ENCODE measurements around the gene F2R. TPM values are rescaled to one million over a fixed set of nuclear protein-coding genes. Genes with fewer than 3 reads are reported as not detected.

The F2R gene
- total and polyA plus RNA-seq, 9 donors = 1.7 to 28.5 (median 4.9) TPM

- H3K9me3 ChIP-seq = no peaks in the 10 kb centered on the region
- H3K4me3 ChIP-seq = no peak overlapping the region
- no peak overlapping the region for H3K27ac ChIP-seq
- TF ChIP-seq CTCF (IDR thresholded peaks at IDR 0.05) (no peak), POLR2A (IDR thresholded peaks at IDR 0.05) (no peak), EP300 (IDR thresholded peaks at IDR 0.05) (no peak)
- WGBS, 3 donors = 95 to 97% (median 95%) methylated on average over 5 of the region's 5 CpGs
- no peaks in the 10 kb centered on the region for H3K4me1 ChIP-seq (ENCODE audit: insufficient read depth)
- intact Hi-C loops (cut with DNase I) = no loop called here
- no peaks in the 10 kb centered on the region for H3K36me3 ChIP-seq
- no peak for DNase-seq
- H3K27me3 ChIP-seq = no peaks in the 10 kb centered on the region
Observed at GRCh38 chr5:76729373-76730290, 13.7 kb downstream of the F2R start.

GRCh38 chr5:76732405-76733048, 16.6 kb downstream of the F2R start:
- Histone ChIP-seq H3K9me3 (no peaks in the 10 kb centered on the region), H3K4me3 (no peak overlapping the region), H3K36me3 (no peaks in the 10 kb centered on the region), H3K4me1 (ENCODE audit: insufficient read depth) (no peaks in the 10 kb centered on the region), H3K27ac (no peak overlapping the region), H3K27me3 (no peaks in the 10 kb centered on the region)
- 83 to 92% (median 87%) methylated on average over 15 of the region's 15 CpGs for WGBS, 3 donors
- intact Hi-C loops (cut with DNase I) = no loop called here
- TF ChIP-seq CTCF (IDR thresholded peaks at IDR 0.05) (no peak), POLR2A (IDR thresholded peaks at IDR 0.05) (no peak), EP300 (IDR thresholded peaks at IDR 0.05) (no peak)
- no peak for DNase-seq

DNA sequence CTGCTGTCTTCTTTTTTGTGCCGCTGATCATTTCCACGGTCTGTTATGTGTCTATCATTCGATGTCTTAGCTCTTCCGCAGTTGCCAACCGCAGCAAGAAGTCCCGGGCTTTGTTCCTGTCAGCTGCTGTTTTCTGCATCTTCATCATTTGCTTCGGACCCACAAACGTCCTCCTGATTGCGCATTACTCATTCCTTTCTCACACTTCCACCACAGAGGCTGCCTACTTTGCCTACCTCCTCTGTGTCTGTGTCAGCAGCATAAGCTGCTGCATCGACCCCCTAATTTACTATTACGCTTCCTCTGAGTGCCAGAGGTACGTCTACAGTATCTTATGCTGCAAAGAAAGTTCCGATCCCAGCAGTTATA, 17.1 kb downstream of the F2R start:
- DNase-seq = no peak
- intact Hi-C loops (cut with DNase I) = no loop called here
- H3K27me3 ChIP-seq = no peaks in the 10 kb centered on the region
- no peak overlapping the region for H3K27ac ChIP-seq
- H3K4me3 ChIP-seq = no peak overlapping the region
- 94 to 95% (median 95%) methylated on average over 13 of the region's 13 CpGs for WGBS, 3 donors
- no peak for TF ChIP-seq EP300 (IDR thresholded peaks at IDR 0.05)
- no peak for TF ChIP-seq CTCF (IDR thresholded peaks at IDR 0.05)
- TF ChIP-seq POLR2A (IDR thresholded peaks at IDR 0.05) = no peak
- H3K36me3 ChIP-seq = no peaks in the 10 kb centered on the region
- H3K9me3 ChIP-seq = no peaks in the 10 kb centered on the region
- H3K4me1 ChIP-seq (ENCODE audit: insufficient read depth) = no peaks in the 10 kb centered on the region

- H3K9me3 ChIP-seq = no peaks in the 10 kb centered on the region
- H3K27ac ChIP-seq = no peak overlapping the region
- H3K4me3 ChIP-seq = no peak overlapping the region
- intact Hi-C loops (cut with DNase I) = no loop called here
- H3K36me3 ChIP-seq = no peaks in the 10 kb centered on the region
- H3K4me1 ChIP-seq (ENCODE audit: insufficient read depth) = no peaks in the 10 kb centered on the region
- DNase-seq = no peak
- WGBS, 3 donors = 82 to 90% (median 83%) methylated on average over 4 of the region's 4 CpGs
- no peak for TF ChIP-seq EP300 (IDR thresholded peaks at IDR 0.05)
- TF ChIP-seq POLR2A (IDR thresholded peaks at IDR 0.05) = no peak
- TF ChIP-seq CTCF (IDR thresholded peaks at IDR 0.05) = no peak
- H3K27me3 ChIP-seq = no peaks in the 10 kb centered on the region
Observed at GRCh38 chr5:76735762-76736545, 20.0 kb downstream of the F2R start.
